Smooth muscle cell of the pulmonary artery (primary cell): Measurements from ENCODE around the gene EPHB4. TPM values are rescaled to one million over a fixed set of nuclear protein-coding genes. Genes with fewer than 3 reads are reported as not detected.

ENCODE experiments used
- total RNA-seq: library from RNA; depleted of rRNA; stranded (reverse); fragments of >200 nt; gene quantifications from 2 replicates; pipeline ENCODE4 v1.2.3, GENCODE V29; 2014

Gene EPHB4
- 50.6 and 74.9 TPM in 2 replicates for total RNA-seq

GRCh38 chr7:100827330-100828226 lies at the start of gene EPHB4:
Gene EPHB4 (minus strand): TSS chr7:100827523. CDS start chr7:100827030, 493 bp downstream.

DNA sequence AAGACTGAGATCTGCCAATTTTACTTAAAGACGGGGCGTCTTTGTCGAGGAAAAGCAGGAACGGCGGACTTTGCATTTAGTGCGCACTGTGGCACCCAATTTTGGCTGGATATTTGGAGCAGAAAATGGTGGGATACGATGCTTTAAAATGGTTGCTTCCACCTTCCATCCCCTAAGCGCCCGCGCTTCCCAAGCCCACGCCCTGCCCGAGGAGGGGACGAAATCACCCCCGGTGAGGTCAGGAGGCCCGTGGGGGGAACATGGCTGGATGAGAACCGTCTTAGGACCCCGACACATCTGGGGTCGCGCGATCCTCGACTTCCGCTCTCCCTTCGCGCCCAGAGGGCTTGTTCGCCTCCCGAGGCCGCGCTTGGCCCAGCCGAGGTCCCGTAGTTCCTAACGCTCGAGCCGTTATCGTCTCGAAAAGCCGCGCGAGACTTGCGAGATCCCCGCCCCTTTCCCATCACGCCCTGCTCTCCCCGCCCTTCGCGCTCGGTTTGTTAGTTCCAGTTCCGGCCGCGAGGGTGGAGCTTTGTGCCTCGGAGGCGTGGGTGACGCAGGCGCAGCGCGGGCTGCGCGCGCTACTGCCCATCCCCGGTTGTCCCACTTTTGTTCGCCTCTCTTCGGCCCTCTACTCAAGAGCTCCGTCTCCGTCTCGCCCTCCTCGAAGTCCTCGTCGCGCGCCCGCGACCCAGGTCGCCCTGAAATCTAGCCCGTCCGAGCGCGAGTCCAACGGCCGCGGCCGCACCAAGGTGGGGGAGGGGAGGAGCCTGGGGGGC lies 47.4 kb upstream of the EPHB4 start, which contains the start of gene SRRT:
TSS of gene SRRT (plus strand) at position 527 of the 779 bp plus-strand sequence. CDS start 488 bp downstream, outside the sequence.

DNA sequence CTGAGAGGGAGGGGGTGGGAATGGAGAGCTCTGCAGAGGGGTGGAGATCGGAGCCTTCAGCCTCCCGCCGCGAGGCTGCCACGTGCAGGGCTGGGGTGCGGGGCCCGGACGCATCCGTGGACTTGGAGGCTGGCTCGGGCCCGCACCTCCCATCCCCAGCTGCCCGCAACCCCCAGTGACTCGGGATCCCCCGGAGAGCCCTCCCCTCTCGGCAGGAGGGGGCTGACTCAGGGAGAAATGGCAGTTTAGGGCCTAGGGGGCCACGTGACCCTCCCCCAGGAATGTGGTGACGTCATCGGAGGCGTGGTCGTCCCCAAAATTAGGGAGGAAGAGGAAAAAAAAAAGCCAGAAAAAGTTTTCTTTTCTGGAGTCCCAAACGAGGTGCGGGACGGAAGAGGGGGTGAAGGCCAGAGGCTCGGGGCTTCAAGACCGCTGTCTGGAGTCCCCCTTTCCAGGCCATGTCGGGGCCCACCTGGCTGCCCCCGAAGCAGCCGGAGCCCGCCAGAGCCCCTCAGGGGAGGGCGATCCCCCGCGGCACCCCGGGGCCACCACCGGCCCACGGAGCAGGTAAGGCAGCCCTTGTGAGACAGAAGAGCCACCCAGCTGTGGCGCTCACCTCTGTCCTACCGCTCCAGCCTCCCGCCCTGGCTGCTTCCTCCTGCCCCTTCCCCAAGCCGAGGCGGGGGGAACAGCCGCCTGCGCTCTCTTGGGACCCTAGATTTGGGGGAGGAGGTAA lies 39.9 kb upstream of the EPHB4 start, which contains the start of gene TRIP6:
TSS of gene TRIP6 (plus strand) at position 348 of the 736 bp plus-strand sequence. CDS start at position 459, 111 bp downstream.

DNA sequence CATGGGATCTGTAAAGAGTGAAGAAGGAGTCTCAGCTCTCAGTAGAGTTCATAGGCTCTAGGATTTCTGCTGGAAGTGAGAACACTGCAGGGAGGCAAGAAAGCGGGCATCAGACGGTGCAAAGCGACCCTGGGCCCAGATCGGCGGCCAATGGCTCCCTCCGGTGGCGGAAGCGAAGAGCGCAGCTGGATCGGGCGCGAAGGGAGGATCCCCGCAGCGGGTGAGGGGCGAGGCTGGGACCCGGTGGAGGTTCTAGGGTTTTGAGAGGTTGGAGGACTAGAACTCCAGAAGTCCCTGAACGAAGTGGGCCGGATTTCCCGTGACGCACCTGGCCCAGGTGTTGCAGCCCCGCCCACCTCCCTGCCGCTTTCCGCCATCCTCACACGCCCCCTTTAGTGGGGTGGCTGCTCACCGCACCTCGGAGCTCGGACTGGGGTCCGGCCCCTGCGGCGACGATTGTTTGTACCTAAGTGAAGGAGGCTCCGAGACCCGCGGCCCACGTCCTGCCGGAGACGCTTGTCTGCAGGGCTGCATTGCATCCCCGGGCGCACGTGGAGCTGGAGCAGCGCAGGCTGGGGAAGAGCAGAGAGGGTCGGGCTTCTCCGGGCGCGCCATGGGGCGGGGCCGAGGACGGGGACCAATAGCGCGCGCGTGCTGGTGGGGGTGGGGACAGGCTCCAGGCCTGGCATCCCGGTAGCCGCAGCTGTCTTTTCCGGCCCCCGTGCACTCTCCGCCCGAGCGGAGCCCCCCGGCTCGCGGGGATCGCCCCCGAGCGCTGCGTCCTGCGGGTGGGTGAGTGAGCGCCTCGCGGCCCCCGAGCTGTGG lies 24.9 kb upstream of the EPHB4 start, which contains the start of gene SLC12A9:
TSS of gene SLC12A9 (plus strand) at position 666 of the 825 bp plus-strand sequence. CDS start 1,485 bp downstream, outside the sequence.

Other genes starting within 250 kb of the EPHB4 start
- gene LRCH4, start 241.4 kb downstream of the EPHB4 start, total RNA-seq, result 9.7 and 11.7 TPM in 2 replicates
- 0.13 and 0.20 TPM in 2 replicates for gene FBXO24, start 241.2 kb downstream of the EPHB4 start, total RNA-seq
- gene PCOLCE, start 225.2 kb downstream of the EPHB4 start, total RNA-seq, result 167 and 207 TPM in 2 replicates
- 9.8 and 10.2 TPM in 2 replicates for gene MOSPD3, start 215.0 kb downstream of the EPHB4 start, total RNA-seq
- 1.9 and 2.2 TPM in 2 replicates for gene TFR2, start 186.0 kb downstream of the EPHB4 start, total RNA-seq
- gene ACTL6B, start 171.1 kb downstream of the EPHB4 start, total RNA-seq, result not detected in 2 replicates
- 134 and 142 TPM in 2 replicates for gene GNB2, start 153.8 kb downstream of the EPHB4 start, total RNA-seq
- 12.6 and 18.8 TPM in 2 replicates for gene GIGYF1, start 133.3 kb downstream of the EPHB4 start, total RNA-seq
- 27.8 and 29.9 TPM in 2 replicates for gene POP7, start 121.4 kb downstream of the EPHB4 start, total RNA-seq
- gene EPO, start 107.1 kb downstream of the EPHB4 start, total RNA-seq, result not detected in 2 replicates
- not detected in 2 replicates for gene ZAN, start 93.9 kb downstream of the EPHB4 start, total RNA-seq
- 15.1 and 22.9 TPM in 2 replicates for gene SLC12A9, start 25.2 kb upstream of the EPHB4 start, total RNA-seq
- 62.3 and 66.7 TPM in 2 replicates for gene TRIP6, start 39.9 kb upstream of the EPHB4 start, total RNA-seq
- gene SRRT, start 47.6 kb upstream of the EPHB4 start, total RNA-seq, result 31.3 and 36.0 TPM in 2 replicates
- 4.0 and 6.0 TPM in 2 replicates for gene UFSP1, start 62.2 kb upstream of the EPHB4 start, total RNA-seq
- 0.07 and 0.13 TPM in 2 replicates for gene ACHE, start 68.4 kb upstream of the EPHB4 start, total RNA-seq
- gene MUC3A, start 122.0 kb upstream of the EPHB4 start, total RNA-seq, result not detected in 2 replicates
- 0.23 TPM in 1 of 2 replicates, not detected in the other for gene MUC12, start 142.0 kb upstream of the EPHB4 start, total RNA-seq
- not detected in 2 replicates for gene MUC17, start 192.6 kb upstream of the EPHB4 start, total RNA-seq